ENCODE data around the gene PAX8. TPM values are rescaled to one million over a fixed set of nuclear protein-coding genes. Genes with fewer than 3 reads are reported as not detected.
A peak's percentile ranks its signal among the peaks of the same experiment; 100 is the strongest.

Gene PAX8
- total and polyA plus RNA-seq, 2 donors from 2014 or later: 199 to 607 TPM

DNA sequence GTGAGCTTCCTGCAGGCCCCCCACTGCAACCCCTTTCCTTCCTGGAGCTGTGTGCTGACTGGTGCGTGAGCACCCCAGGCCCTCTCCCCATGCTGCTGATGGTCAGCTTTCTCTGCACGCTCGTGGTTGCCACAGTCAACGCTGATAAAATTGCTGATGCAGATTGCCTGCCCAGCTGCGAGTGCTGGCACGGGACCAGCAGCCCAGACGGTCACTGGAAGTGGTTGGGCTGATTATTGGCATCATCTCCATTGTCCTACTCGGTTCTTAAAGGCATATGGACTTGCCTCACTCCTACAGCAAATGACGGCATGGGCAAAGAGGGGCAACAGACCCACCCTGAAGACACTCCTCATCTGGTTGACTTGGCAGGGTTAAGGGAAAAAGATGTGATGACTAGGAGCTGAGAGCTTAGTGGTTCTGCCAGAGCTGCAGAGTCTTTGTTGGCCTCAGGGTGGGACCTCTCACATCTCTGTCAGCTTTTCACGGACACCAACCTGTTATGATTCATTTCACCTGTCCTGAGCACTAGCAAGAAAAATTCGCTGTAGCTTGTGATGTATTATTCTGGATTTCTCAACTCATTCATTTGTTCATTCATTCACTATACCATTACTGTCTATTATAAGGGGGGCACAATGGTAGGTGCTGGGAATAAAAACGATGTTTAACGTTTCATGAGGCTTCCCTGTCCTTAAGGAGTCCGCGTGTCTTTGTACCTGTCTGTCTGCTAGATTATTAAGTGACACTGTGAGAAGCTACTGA lies 38.4 kb downstream of the PAX8 start:
- no peak for TF ChIP-seq CTCF (IDR thresholded peaks at IDR 0.05; ENCODE audit: borderline replicate concordance, extremely low read depth, insufficient read depth)
- FAIRE-seq (no peak), DNase-seq (peak in 3 of 5 donors; percentile 60 to 93 (median 72))
- Histone ChIP-seq H3K36me3 (ENCODE audit: control insufficient read depth in 2 of 3, insufficient read depth in 3 of 3, low read length in 3 of 3) (peaks cover 20 to 83% (median 30%) of the 10 kb centered on the region in 3 donors), H3K4me1 (ENCODE audit: control insufficient read depth in 2 of 3, insufficient read depth in 2 of 3, low read depth in 1 of 3, low read length in 3 of 3) (peaks cover 0 to 45% (median 36%) of the 10 kb centered on the region in 3 donors), H3K27me3 (ENCODE audit: control insufficient read depth, insufficient read depth, low read length) (no peaks in the 10 kb centered on the region), H3K9me3 (ENCODE audit: control insufficient read depth in 2 of 3, insufficient read depth in 1 of 3, low read length in 3 of 3) (no peaks in the 10 kb centered on the region), H3K9ac (ENCODE audit: low read length in 3 of 3) (peak overlapping the region in 1 of 3 donors; percentile 30), H3K27ac (ENCODE audit: low read depth in 2 of 2, low read length in 2 of 2) (peak overlapping the region; percentile 81 to 82), H3K4me3 (ENCODE audit: low read length in 3 of 3) (no peak overlapping the region)
- intact Hi-C loops (cut with DNase I): no loop called here

GRCh38 chr2:113238871-113239839 lies 39.6 kb downstream of the PAX8 start:
- FAIRE-seq (no peak), DNase-seq (no peak)
- Histone ChIP-seq H3K9me3 (ENCODE audit: control insufficient read depth in 2 of 3, insufficient read depth in 1 of 3, low read length in 3 of 3) (no peaks in the 10 kb centered on the region), H3K27me3 (ENCODE audit: control insufficient read depth, insufficient read depth, low read length) (no peaks in the 10 kb centered on the region), H3K9ac (ENCODE audit: low read length in 3 of 3) (peak overlapping the region in 2 of 3 donors; percentile 11 to 19), H3K36me3 (ENCODE audit: control insufficient read depth in 2 of 3, insufficient read depth in 3 of 3, low read length in 3 of 3) (peaks cover 16 to 78% (median 31%) of the 10 kb centered on the region in 3 donors), H3K4me1 (ENCODE audit: control insufficient read depth in 2 of 3, insufficient read depth in 2 of 3, low read depth in 1 of 3, low read length in 3 of 3) (peaks cover 0 to 40% (median 32%) of the 10 kb centered on the region in 3 donors), H3K27ac (ENCODE audit: low read depth in 2 of 2, low read length in 2 of 2) (peak overlapping the region; percentile 81 to 82), H3K4me3 (ENCODE audit: low read length in 3 of 3) (no peak overlapping the region)
- TF ChIP-seq CTCF (IDR thresholded peaks at IDR 0.05; ENCODE audit: borderline replicate concordance, extremely low read depth, insufficient read depth): no peak
- intact Hi-C loops (cut with DNase I): no loop called here

DNA sequence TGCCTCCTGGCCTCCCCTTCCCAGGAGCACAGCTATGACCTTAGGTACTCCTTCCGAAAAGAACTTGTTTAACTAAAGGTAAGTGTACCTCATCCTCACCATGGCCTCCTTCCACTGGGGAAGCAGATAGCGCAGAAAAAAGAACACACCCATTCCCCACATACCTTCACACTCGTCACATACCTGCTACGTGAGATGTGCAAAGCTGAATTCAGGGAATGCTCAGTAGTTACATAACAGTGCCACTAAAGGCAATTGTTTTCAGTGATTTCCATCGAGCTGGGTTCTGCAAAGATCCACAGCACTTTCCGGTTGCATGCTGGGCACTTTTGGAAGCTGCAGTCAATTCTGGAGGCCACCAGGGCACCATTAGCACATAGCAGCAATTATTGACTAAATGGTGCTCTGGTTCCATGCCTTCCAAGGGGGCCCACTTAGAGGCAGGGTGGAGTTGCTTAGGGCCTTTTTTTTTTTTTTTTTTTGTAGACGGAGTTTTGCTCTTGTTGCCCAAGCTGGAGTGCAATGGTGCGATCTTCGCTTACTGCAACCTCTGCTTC lies 41.0 kb downstream of the PAX8 start:
- H3K27ac ChIP-seq (ENCODE audit: low read depth in 2 of 2, low read length in 2 of 2): peak overlapping the region; percentile 8 to 24

More for the DNA sequence above, 41.0 kb downstream of the PAX8 start:
- DNase-seq (no peak), FAIRE-seq (no peak)
- no peaks in the 10 kb centered on the region for H3K9me3 ChIP-seq (ENCODE audit: control insufficient read depth in 2 of 3, insufficient read depth in 1 of 3, low read length in 3 of 3)
- no peak for TF ChIP-seq CTCF (IDR thresholded peaks at IDR 0.05; ENCODE audit: borderline replicate concordance, extremely low read depth, insufficient read depth)
- H3K27me3 ChIP-seq (ENCODE audit: control insufficient read depth, insufficient read depth, low read length): no peaks in the 10 kb centered on the region
- H3K36me3 ChIP-seq (ENCODE audit: control insufficient read depth in 2 of 3, insufficient read depth in 3 of 3, low read length in 3 of 3): peaks cover 16 to 71% (median 20%) of the 10 kb centered on the region in 3 donors
- no peak overlapping the region for H3K9ac ChIP-seq (ENCODE audit: low read length in 3 of 3)
- intact Hi-C loops (cut with DNase I): no loop called here
- peaks cover 0 to 40% (median 29%) of the 10 kb centered on the region in 3 donors for H3K4me1 ChIP-seq (ENCODE audit: control insufficient read depth in 2 of 3, insufficient read depth in 2 of 3, low read depth in 1 of 3, low read length in 3 of 3)
- H3K4me3 ChIP-seq (ENCODE audit: low read length in 3 of 3): no peak overlapping the region

All from kidney (tissue), 14 donors.